GM18502 (cell line): Measurements from ENCODE around the gene GP9.

Experiments used
- ATAC-seq: cut with Tn5 transposase; IDR thresholded peaks from one replicate; pipeline ENCODE4 v1.9.1; 2021; ENCODE audit warnings: mild to moderate bottlenecking; ENCODE audit not compliant: unreplicated experiment, poor library complexity

The GP9 gene

DNA sequence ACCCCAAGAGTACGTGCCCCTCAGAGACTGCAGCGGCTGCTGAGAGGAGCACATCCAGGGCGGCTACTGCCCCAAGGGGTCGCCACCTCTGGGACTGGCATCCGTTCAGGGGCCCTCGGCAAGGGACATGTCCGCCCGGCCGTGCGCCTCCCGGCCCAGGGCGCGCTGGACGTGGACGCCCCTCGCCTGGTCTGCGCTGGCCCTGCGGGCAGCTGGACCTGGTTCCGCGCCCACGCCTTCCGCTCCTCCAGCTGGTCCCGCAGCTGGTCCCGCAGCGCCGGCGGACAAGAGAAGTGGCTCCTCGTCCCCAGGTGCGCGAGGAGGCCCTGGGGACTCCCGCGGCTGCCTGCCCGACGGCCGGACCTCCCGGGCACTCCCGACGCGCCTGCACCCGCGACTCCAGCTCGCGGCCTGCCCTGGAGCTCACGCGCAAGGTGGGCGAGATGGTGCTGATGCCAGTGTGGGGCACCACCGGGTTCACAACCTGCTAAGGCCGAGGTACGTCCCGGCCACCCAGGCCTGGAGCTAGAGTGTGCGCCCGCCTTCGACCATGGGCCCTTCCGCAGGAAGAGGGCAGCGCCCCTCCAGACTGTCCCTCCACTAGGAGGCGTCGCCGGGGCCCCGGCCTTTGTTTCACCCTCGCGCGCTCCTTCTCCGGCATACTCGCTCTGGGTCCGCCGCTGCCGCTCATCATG, 14.4 kb upstream of the GP9 start:
- no peak for ATAC-seq

DNA sequence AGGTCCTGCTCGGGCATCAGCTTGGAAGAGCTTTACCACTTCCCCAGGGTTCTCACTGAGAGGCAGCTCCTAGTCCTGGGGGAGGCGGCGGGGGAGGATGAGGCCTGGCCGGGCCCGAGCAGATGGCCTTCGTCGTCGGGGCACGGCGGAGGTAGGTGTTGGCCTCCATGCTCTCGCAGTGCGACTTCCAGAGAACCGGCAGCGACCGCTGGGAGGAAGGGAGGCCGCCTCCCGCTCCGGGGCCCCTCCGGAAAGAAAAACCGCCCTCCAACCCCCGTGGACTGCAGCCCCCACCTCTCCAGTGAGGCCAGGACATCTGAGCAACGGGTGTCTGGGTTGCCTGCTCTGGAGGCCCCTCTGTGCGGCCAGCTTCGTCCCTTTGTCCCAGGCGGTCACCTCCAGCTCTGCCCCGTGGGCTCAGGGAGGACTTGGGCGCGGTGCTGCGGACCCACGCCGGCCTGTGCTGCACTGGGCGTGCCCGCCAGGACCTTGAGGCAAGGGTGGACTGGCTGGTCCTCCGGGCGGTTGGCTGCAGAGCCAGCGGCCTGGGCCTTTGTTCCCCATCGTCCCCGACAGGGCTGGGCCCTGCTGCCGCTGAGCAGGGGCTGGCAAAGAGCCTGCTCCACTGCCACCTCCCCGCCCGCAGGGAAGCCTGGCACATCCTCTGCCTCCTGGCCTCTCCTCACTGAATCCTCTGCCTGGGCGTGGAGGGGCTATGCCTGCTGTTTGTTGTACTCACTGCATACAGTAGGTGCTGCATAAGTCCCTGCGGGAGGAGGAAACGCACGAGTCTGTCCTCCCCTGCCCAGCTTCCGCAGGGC, 13.6 kb upstream of the GP9 start:
- ATAC-seq: no peak

DNA sequence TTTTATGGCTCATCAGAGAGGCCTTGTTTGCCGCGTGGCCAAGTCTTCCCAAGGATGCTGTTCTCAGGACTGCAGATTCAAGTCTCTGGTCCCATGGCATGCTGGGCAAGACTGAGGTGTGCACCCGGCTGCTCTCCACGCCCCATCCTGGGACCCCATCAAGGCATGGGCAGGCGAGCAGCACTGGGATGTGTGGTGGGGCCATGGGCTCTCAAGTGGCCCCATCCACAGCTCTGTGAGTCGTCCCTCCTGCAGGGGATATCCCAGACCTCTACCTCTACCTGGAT, 13.1 kb upstream of the GP9 start:
- ATAC-seq: no peak

DNA sequence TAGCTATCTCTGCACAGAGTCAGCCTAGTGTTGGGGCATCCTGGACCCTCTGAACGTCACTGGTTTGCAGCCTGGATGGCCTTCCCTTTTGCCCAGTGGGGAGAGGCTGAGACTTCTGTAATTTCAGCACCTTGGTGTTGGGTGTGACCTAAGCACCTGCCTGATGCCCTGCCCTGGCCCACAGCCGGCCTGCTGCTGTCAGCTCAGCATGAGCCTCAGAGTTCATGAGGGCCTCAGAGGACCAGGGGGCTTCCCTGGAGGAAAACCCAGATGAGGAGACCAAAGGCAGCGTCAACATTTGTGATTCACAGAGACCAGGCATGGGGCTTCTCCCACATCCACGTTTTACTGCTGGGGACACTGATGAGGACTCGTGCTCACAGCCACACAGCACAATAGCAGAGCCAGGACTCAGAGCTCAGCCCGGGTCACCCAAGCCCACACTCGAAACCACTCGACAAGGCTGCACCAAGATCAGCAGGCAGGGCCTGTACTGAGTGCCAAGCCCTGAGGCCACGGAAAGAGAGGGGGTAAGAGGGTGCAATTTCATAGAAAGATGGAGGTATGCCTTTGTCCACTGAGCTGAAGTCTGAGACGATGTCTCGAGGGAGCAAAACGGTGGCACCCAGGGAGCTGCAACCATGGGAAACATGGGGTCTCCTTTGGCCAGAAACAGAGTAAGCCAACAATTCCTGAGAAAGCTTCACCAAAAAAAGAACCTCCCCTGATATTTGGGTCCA, 9.9 kb upstream of the GP9 start:
- no peak for ATAC-seq

DNA sequence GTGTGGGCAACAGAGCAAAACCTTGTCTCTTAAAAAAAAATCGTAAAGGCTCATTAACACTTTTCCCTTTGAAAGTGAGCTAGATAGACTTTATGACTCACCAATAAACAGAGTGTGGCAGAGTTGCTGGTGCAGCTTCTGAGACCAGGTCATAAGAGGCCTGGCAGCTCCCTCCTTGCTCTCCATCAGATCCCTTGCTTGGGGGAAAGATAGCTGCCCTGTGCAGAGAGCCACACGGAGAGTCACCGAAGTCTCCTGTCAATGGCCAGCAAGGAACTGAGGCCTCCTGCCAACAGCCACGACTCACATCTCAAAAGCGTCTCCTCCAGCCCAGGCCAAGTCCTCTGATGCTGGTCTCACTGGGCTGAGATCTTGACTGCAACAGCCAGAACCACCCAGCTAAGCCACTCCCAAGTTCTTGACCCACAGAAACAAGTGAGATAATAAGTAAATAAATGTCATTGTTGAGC, 8.7 kb upstream of the GP9 start:
- no peak for ATAC-seq

DNA sequence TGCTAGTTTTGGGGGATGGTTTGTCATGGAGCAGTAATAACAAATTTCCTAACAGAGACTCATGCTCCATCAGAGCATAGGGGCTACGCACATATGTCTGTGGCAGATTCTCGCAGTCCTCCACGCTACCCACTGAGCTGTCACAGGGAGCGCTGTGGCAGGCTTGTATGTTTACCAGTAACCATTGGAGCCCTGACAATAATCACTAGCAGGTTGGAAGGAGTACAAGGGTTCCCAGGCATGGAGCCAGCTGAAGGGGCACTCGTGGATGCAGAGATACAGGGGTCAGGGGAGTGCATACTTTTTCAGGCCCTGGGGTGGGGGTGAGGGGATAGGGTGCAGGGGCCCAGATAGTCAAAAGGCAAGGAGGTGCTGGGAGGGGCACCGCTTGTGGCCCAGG, 7.9 kb upstream of the GP9 start:
- no peak for ATAC-seq

DNA sequence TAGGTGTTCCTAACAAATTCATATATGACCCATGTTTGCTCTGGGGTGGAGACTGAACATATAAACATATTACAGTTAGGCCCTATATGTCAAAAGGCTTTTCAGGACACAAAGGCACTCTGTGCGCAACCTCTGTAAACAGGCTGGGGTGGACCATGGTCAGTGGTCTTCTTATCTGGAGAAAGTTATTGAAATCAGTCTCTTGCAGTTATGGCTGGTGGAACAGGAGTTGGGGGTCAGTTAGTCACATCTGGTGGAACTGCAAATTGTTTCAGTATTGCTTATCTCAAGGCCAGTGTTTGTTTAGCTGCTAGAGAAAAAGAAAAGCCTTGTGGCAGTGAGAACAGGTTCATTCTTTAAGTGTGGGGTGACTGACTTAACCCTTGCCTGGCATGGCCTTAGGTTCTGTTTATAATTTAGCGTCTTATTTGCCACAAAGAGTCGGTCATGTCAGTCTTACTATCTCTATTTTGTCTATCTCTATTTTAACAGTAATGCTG, 5.9 kb upstream of the GP9 start:
- no peak for ATAC-seq

DNA sequence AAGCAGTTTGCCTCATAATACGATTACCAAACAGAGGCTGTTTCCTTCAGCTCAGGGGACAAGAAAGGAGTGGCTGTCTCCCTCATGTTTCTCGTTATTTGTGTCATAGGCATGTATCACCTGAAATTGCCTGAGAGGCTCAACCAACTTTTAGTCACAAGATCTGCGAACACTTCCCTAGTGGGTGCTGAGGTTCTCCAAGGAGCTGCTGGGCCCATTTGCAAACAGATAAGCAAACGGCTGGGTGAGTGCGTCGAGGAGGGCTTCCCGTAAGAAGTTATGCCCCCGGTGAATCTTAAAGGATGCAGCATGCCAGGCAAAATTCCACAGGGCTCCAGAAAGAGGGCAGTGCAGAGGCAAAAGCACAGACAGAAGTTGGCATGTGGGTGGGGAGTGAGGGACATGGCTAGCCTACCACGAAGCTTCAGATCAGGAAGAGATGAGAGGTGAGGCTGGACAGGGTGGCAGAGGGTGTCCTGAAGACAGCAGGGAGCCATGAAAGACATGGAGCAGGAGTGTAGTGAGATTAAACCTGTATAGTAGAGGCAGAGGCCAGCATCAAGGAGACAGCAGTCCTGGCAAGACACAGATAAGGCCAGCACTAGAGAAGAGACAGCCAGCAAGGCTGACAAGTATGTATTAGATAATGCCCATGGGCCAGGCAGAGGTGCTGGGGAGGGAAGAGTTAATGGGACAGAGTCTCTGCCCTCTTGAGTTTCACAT, 4.0 kb upstream of the GP9 start:
- no peak for ATAC-seq

DNA sequence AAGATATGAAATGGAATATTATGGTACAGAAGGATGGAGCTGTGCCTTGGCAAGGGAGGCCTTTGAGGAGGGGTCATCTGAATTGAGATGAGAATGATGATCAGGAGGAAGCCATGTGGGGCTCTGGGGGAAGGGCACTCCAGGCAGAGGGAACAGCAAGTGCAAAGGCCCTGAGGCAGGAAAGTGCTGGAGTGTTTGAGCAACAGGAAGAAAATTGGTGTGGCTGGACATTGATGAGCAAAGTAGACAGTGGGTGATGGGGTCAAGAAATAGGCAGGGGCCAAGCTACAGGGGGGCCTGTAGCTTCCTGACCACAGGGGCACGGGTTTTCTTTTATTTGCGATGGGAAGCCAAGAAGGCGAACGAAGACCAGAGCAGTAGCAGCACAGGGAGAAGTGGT, 3.3 kb upstream of the GP9 start:
- ATAC-seq: no peak

DNA sequence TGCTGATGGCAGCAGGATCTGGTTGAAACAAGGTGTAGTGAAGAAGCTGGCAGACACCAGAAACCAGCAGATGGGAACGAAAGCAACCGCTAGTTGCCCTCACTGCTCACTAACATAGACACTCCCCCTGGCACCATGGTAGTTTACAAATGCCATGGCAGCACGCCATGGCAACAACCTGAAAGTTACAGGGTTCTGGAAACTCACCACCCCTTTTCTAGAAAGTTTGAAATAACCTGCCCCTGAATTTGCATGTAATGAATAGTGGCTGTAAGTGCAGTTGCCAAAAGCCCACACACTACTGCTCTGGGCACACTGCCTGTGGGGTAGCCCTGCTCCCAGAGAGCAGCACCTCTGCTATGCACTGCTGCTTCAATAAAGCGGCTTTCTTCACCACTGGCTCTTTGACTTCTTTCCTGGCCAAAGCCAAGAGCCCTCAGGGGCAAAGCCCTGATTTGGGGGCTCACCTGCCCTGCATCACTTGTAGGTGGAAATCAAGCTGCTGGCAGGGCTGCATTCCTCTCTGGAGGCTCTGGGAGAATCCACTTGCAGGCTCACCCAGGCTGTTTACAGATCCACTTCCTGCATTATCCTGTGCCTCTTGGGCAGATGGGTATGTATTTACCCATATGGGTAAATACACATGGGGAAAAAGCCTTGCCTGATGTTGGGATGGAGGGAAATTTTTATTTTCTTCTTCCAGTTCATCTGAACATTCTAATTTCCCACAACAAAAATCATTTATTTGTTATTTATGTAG, 2.0 kb upstream of the GP9 start:
- no peak for ATAC-seq

DNA sequence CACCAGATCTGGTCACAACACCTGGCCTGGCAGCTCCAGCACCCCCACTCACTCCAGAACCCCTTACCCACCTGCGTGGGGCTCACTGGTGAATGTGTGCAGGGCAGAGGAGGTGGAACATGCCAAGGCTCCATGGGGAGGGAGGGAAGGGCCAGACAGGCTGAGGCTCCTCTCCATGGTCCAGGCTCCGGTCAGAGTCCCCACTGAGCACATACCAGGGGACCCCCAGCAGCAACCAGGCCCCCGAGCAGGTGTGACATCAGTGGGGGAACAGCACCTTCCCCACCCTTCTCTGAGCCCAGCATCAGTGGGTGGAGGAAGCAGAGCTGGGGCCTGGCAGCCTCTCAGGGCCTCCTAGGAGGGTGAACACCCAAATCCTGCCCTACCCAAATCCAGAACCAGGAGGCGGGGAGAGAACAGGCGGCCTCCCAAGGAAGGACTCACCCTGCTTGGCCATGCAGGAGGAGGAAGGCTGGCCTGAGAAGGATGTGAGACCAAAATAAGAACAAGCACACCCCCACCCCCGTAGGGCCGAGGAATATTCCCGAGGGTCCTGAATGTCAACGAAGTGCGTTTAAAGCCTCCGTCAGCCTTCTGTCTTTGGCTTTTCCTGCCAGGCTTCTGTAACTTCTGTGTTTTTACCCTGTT, 1.1 kb upstream of the GP9 start:
- no peak for ATAC-seq

DNA sequence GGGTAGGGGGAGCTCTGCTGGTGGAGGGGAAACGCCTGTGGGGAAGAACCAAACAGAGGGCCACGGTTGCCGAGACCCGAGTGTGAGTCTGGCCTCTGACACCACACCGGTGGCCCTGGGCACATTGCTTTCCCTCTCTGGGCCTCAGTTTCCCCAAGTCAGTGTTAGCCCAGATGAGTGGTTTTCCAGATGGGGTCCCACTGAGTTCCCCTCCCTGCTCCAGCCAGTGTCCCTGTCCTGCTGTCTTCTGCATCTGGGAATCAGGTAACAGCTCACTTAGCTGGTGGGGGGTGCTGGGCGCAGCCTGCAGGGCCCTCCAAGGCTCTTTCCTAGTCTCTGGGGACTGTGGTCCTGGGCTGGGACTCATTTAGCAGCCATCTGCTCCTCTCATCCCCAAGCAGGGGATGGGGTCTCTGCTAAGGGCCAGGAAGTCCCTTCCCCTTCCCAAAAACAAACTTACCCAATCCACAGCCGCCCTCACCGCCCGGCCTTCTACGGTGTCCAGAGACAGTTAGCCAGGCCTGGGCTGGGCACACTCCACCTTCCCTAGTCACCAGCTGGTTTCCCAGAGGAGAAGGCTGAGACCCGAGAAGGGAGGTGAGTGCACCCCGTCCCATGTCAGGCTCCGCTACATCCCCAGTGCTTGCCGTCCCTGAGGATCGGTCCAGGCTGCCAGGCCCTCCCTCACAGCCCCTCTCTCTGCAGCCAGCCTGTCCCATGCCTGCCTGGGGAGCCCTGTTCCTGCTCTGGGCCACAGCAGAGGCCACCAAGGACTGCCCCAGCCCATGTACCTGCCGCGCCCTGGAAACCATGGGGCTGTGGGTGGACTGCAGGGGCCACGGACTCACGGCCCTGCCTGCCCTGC, 676 bp downstream of the GP9 start:
- no peak for ATAC-seq

DNA sequence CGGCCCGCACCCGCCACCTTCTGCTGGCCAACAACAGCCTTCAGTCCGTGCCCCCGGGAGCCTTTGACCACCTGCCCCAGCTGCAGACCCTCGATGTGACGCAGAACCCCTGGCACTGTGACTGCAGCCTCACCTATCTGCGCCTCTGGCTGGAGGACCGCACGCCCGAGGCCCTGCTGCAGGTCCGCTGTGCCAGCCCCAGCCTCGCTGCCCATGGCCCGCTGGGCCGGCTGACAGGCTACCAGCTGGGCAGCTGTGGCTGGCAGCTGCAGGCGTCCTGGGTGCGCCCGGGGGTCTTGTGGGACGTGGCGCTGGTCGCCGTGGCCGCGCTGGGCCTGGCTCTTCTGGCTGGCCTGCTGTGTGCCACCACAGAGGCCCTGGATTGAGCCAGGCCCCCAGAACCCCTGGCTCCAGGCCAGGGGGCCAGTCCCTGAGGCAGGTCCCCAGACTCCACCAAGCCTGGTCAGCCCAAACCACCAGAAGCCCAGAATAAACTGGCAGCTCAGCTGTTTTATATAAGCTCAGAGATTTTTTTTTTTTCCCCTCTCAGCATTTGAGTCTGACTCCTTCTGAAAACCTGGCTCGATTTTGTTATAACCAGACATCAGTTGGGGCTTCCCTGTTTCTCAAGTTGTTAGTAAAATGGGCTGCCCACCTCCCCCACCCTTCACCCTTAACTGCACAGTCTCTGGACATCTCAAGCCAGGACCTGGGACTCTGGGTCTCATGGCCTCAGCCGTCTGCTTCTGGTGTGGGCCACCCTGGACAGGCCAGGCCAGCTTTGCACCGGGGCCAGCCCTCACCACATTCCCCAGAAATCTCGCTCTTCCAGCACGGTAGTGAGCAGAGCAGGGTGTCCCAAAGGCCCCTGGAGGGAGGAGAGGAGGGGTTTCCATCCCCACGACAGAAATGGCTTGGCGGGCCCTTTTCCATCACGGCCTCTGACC, 1.6 kb downstream of the GP9 start:
- ATAC-seq: no peak

DNA sequence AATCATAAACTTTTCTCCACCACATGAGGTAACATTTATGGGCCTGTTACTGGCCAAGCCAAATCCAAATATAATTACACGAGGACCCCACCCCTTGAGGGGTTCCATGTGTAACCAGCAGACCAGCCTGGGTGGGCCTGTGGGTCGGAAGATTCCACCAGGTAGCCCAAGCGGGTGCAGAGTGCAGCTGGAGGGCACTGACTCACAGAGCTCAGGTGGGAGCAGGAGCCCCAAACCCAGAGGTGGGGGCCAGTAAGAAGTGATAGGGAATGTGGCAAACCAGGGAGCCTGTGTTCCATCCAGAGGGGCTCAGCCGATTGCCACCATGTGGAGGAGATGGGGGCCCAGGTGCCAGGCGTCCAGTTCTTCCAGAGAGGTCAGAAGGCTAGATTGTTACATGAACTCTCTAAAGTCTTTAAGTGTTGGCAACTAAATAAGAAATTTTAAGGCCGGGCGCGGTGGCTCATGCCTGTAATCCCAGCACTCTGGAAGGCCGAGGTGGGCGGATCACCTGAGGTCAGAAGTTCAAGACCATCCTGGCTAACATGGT, 2.6 kb downstream of the GP9 start:
- no peak for ATAC-seq

DNA sequence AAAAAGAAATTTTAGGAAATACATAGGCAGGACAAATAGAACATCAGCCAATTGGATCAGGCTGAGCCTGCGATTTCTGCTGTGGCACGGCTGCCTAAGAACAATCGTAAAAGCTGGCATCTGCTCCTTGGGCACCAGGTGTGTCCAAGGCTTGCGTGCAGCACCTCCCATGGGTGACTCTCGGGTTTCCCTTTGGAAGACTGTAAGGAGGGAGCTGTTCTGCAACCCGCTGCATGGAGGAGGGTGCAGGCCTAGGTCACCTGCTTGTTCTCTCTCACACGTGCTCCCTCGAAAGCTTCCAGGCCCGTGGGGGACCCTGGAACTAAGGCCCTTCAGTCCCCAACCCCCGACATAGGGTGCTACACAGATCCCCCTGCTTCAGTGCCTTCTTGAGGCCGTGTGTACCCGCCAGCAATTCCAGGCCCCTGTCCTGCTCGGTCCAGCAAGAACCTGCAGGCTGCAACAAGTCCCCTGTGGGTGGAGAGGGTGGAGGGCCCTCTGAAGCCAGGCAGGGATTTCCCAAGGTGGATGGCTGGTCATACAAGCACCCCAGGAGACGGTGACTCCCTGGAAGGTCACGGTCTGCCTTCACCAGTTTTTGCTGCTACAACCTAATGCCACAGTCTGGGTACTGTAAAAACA, 3.4 kb downstream of the GP9 start:
- no peak for ATAC-seq

DNA sequence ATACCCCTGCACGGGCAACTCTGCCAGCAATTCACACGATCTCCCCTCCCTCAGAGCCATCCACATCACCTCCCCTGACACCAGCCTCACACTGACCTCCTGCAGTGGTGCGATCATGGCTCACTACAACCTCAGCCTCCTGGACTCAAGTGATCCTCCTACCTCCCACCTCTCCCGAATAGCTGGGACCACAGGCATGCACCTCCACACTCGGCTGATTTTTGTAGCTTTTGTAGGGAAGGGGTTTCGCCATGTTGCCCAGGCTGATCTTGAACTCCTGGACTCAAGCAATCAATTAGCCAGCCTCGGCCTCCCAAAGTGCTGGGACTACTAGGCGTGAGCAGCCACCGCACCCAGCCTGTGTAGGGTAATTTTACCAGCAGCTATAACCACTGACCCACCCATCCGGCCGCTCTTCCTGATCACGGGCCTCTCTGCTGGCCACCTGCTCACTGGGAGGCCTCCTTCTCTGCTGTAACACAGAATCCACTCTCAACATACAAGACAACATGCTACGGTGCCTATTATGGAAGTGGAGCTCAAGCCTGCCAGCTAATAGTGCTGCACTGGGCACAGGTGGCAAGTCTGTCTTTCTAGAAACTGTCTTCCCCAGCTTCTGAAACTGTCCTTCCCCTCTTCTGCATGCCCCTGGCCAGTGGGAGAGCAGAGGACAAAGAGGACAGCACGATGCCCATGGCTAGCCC, 4.6 kb downstream of the GP9 start:
- ATAC-seq: no peak
